Measurements from ENCODE around the gene AKR7A3.

Gene AKR7A3

DNA sequence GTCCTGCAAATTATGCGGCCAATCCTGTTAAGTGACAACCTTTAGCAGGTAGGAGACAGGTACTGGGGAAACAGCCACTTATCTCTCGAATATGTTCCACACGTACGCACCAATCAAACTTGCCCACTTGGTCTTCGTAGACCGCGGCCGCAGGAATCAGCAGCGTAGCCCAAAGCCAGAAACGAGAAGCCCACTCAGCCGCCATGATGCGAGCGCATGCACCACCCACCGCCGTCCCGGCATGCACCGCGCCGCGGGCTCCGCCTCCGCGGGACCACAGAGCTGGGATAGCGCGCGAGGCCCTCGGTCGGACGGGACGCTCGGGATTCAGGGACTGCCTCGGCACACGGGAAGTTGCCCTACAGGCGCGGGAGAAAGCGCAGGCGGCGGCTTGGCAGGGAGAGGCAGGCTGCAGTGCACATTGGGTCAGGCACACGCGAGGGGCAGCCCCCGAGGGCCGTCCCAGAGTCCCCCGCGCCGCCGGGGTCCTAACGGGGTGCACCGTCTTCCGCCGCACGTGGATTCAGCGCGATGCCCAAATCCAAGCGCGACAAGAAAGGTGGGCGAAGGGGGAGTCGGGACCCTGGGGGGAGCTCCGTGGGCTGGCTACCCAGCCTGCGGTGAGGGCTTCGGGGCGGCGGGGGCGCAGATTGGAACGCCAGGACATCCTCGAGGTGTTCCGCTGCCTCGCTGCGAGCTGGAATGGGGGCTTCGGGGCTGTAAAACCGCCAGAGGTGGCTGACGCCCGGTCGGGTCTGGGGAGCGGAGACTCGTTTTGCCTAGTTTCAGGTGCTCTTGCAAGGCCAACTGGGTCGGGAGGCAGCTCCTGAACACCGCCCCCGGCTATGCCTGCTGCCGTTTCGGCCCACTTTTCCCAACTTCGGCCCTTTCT, 37.0 kb downstream of the AKR7A3 start, which contains the start of the genes EMC1 and MRTO4:
Gene EMC1, minus strand, starts transcription at position 220 of the 892 bp plus-strand sequence. Its CDS starts 15 bp downstream, at position 205.
Gene MRTO4, plus strand, starts transcription at position 501 of the 892 bp plus-strand sequence. Its CDS starts 31 bp downstream, at position 532.
- DNase-seq: peak; percentile 96

- DNase-seq: no peak
Measured at GRCh38 chr1:19250629-19251304, 37.8 kb downstream of the AKR7A3 start.

- DNase-seq: peak; percentile 98
Measured at GRCh38 chr1:19240673-19241538, 47.7 kb downstream of the AKR7A3 start.

DNA sequence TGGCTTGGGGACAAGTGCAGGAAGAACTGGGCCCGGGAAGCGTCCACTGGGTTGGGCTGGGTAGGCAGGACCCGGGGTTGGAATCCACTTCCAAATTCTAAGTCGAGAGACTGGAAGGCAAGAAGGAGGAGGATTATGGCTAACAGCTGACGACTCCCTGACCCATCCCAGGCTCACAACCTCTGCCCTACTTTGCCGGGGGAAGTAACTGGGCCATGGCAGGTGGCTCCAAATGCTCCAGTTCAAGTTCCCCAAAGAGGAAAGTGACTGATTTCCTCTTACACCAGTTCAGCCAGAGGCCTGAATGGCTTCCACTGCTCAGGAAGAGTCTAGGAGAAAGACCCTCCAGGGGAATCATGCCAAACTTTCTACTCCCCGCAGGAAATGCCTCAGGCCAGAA, 48.7 kb downstream of the AKR7A3 start:
- peak; percentile 34 for DNase-seq

- DNase-seq: no peak
Measured at GRCh38 chr1:19234224-19234623, 54.3 kb downstream of the AKR7A3 start.

Measured in NCI-H82 (cell line).